Natural killer cell (primary cell): ENCODE measurements around the gene PKNOX1. TPM values are rescaled to one million over a fixed set of nuclear protein-coding genes. Genes with fewer than 3 reads are reported as not detected.

ENCODE experiments used
- ATAC-seq, 3 donors: fragments of 150-1000 bp in 2 of 3; fragments of 200-7000 bp in 1 of 3; cut with Tn5 transposase; 1 replicate in 1 of 3; 2 replicates in 2 of 3; pipeline ENCODE4 v1.10.0; 2021; ENCODE audit warnings: mild to moderate bottlenecking in 2 of 3, moderate library complexity in 2 of 3
- DNase-seq, 2 donors: peaks; one replicate each; pipeline versions ENCODE4 v3.0.0 to v3.0.0-alpha.2; 2013 to 2021; ENCODE audit warnings: mixed read lengths in 1 of 2
- H3K27ac ChIP-seq: one replicate; pipeline ENCODE4 v1.5.1; 2013; ENCODE audit warnings: mild to moderate bottlenecking, low read length
- H3K27me3 ChIP-seq: one replicate; pipeline ENCODE4 v1.6.1; 2013; ENCODE audit warnings: low read length; ENCODE audit not compliant: control insufficient read depth, insufficient read depth
- H3K36me3 ChIP-seq: one replicate; pipeline ENCODE4 v1.6.1; 2013; ENCODE audit warnings: low read length; ENCODE audit not compliant: control insufficient read depth, insufficient read depth
- H3K4me1 ChIP-seq: one replicate; pipeline ENCODE4 v1.6.1; 2013; ENCODE audit warnings: low read length; ENCODE audit not compliant: control insufficient read depth, insufficient read depth
- H3K4me3 ChIP-seq: one replicate; pipeline ENCODE4 v1.5.1; 2013; ENCODE audit warnings: low read length
- H3K9me3 ChIP-seq: one replicate; pipeline ENCODE4 v1.6.1; 2013; ENCODE audit warnings: low read length; ENCODE audit not compliant: control insufficient read depth, insufficient read depth
- H3K27ac Mint-ChIP-seq, 2 donors: one replicate each; pipeline ENCODE4 v1.8.0; 2022; ENCODE audit warnings: mild to moderate bottlenecking in 2 of 2, mixed read lengths in 2 of 2, moderate library complexity in 1 of 2
- H3K27me3 Mint-ChIP-seq, 2 donors: one replicate each; pipeline ENCODE4 v1.8.0; 2022; ENCODE audit warnings: low read depth in 2 of 2, mixed read lengths in 2 of 2
- H3K36me3 Mint-ChIP-seq: one replicate; pipeline ENCODE4 v1.8.0; 2022; ENCODE audit warnings: mixed read lengths
- H3K4me1 Mint-ChIP-seq, 2 donors: one replicate each; pipeline ENCODE4 v1.8.0; 2022; ENCODE audit warnings: mixed read lengths in 2 of 2
- H3K4me3 Mint-ChIP-seq: one replicate; pipeline ENCODE4 v1.8.0; 2022; ENCODE audit warnings: mild to moderate bottlenecking, moderate library complexity, mixed read lengths
- H3K9me3 Mint-ChIP-seq, 2 donors: one replicate each; pipeline ENCODE4 v1.8.0; 2022; ENCODE audit warnings: mixed read lengths in 2 of 2
- CTCF ChIP-seq: fragments of 200-600 bp; IDR thresholded peaks from one replicate; pipeline ENCODE4 v1.8.0; 2022; ENCODE audit warnings: antibody characterized with exemption
- WGBS: methylation state at CpG from one replicate; pipeline ENCODE4 v1.1.7; 2013; ENCODE audit warnings: missing lambda C conversion rate; ENCODE audit not compliant: insufficient coverage; 5-methylcytosine and 5-hydroxymethylcytosine counted together
- intact Hi-C: fragments of 100-400 bp; cut with micrococcal nuclease; formaldehyde crosslinking; loops from one replicate; pipeline ENCODE4 v1.14.2; 2022
- total RNA-seq, 4 donors: library from RNA; stranded (reverse); fragments of 120-200 nt in 1 of 4; gene quantifications; one replicate each; pipeline versions ENCODE4 v1.2.3 to v1.2.4, GENCODE V29; 2013 to 2022

PKNOX1 gene
- total RNA-seq, 3 donors from 2014 or later (not counting 1 experiment from before 2014, with no cell fraction given), result 19.1 to 25.5 (median 21.5) TPM

- H3K27me3 Mint-ChIP-seq, result no peaks in the 10 kb centered on the region
- peaks cover 0 to 6% of the 10 kb centered on the region in 2 donors for H3K4me1 Mint-ChIP-seq
- TF ChIP-seq CTCF, result no peak
- H3K9me3 ChIP-seq, result no peaks in the 10 kb centered on the region
- H3K4me3 ChIP-seq, result no peak overlapping the region
- 97% methylated on average over 6 of the region's 6 CpGs for WGBS
- H3K4me3 Mint-ChIP-seq, result no peak overlapping the region
- H3K27me3 ChIP-seq, result no peaks in the 10 kb centered on the region
- ATAC-seq, result no peak
- no peak overlapping the region for H3K27ac Mint-ChIP-seq
- no peak for DNase-seq
- H3K36me3 ChIP-seq, result peaks cover 31% of the 10 kb centered on the region
- H3K27ac ChIP-seq, result no peak overlapping the region
- H3K36me3 Mint-ChIP-seq, result peaks cover 12% of the 10 kb centered on the region
- H3K4me1 ChIP-seq, result peaks cover 4% of the 10 kb centered on the region
- H3K9me3 Mint-ChIP-seq, result no peaks in the 10 kb centered on the region
- intact Hi-C loops, result no loop called here
These were observed 38.2 kb downstream of the PKNOX1 start for GRCh38 chr21:43012596-43012995.

GRCh38 chr21:43015906-43016540, 41.7 kb downstream of the PKNOX1 start:
- H3K36me3 Mint-ChIP-seq, result peaks cover 12% of the 10 kb centered on the region
- no peaks in the 10 kb centered on the region for H3K27me3 ChIP-seq
- H3K9me3 ChIP-seq, result no peaks in the 10 kb centered on the region
- H3K4me1 Mint-ChIP-seq, result peaks cover 0 to 6% of the 10 kb centered on the region in 2 donors
- ATAC-seq (no peak), DNase-seq (no peak)
- no peak for TF ChIP-seq CTCF
- no peak overlapping the region for H3K27ac ChIP-seq
- H3K4me3 ChIP-seq, result no peak overlapping the region
- intact Hi-C loops, result no loop called here
- H3K9me3 Mint-ChIP-seq, result no peaks in the 10 kb centered on the region
- peaks cover 33% of the 10 kb centered on the region for H3K36me3 ChIP-seq
- H3K27me3 Mint-ChIP-seq, result no peaks in the 10 kb centered on the region
- H3K4me3 Mint-ChIP-seq, result no peak overlapping the region
- no peak overlapping the region for H3K27ac Mint-ChIP-seq
- peaks cover 4% of the 10 kb centered on the region for H3K4me1 ChIP-seq
- 81% methylated on average over 12 of the region's 13 CpGs for WGBS

- intact Hi-C loops, result no loop called here
- Histone ChIP-seq H3K36me3 (peaks cover 37% of the 10 kb centered on the region), H3K9me3 (no peaks in the 10 kb centered on the region), H3K4me3 (no peak overlapping the region), H3K27me3 (no peaks in the 10 kb centered on the region), H3K27ac (no peak overlapping the region), H3K4me1 (peaks cover 4% of the 10 kb centered on the region)
- peaks cover 0 to 6% of the 10 kb centered on the region in 2 donors for H3K4me1 Mint-ChIP-seq
- 98% methylated on average over 13 of the region's 13 CpGs for WGBS
- peaks cover 12% of the 10 kb centered on the region for H3K36me3 Mint-ChIP-seq
- no peak overlapping the region for H3K27ac Mint-ChIP-seq
- H3K9me3 Mint-ChIP-seq, result no peaks in the 10 kb centered on the region
- no peak for TF ChIP-seq CTCF
- DNase-seq (no peak), ATAC-seq (no peak)
- H3K4me3 Mint-ChIP-seq, result no peak overlapping the region
- no peaks in the 10 kb centered on the region for H3K27me3 Mint-ChIP-seq
These were observed 42.4 kb downstream of the PKNOX1 start for GRCh38 chr21:43016728-43017127.

GRCh38 chr21:43018519-43018918, 44.2 kb downstream of the PKNOX1 start:
- Histone ChIP-seq H3K4me1 (peaks cover 4% of the 10 kb centered on the region), H3K9me3 (no peaks in the 10 kb centered on the region), H3K27me3 (no peaks in the 10 kb centered on the region), H3K27ac (no peak overlapping the region), H3K36me3 (peaks cover 41% of the 10 kb centered on the region), H3K4me3 (no peak overlapping the region)
- H3K36me3 Mint-ChIP-seq, result peaks cover 12% of the 10 kb centered on the region
- WGBS, result 95% methylated on average over 10 of the region's 10 CpGs
- intact Hi-C loops, result no loop called here
- H3K27ac Mint-ChIP-seq, result no peak overlapping the region
- ATAC-seq (no peak), DNase-seq (no peak)
- no peaks in the 10 kb centered on the region for H3K27me3 Mint-ChIP-seq
- no peak overlapping the region for H3K4me3 Mint-ChIP-seq
- H3K4me1 Mint-ChIP-seq, result peaks cover 0 to 6% of the 10 kb centered on the region in 2 donors
- no peaks in the 10 kb centered on the region for H3K9me3 Mint-ChIP-seq
- TF ChIP-seq CTCF, result no peak
